ENCODE measurements around the gene TPSD1. TPM values are rescaled to one million over a fixed set of nuclear protein-coding genes. Genes with fewer than 3 reads are reported as not detected.

TPSD1 gene
- polyA plus RNA-seq, 1 of the 3 experiments (the other 2 are of a cell fraction) = not detected

DNA sequence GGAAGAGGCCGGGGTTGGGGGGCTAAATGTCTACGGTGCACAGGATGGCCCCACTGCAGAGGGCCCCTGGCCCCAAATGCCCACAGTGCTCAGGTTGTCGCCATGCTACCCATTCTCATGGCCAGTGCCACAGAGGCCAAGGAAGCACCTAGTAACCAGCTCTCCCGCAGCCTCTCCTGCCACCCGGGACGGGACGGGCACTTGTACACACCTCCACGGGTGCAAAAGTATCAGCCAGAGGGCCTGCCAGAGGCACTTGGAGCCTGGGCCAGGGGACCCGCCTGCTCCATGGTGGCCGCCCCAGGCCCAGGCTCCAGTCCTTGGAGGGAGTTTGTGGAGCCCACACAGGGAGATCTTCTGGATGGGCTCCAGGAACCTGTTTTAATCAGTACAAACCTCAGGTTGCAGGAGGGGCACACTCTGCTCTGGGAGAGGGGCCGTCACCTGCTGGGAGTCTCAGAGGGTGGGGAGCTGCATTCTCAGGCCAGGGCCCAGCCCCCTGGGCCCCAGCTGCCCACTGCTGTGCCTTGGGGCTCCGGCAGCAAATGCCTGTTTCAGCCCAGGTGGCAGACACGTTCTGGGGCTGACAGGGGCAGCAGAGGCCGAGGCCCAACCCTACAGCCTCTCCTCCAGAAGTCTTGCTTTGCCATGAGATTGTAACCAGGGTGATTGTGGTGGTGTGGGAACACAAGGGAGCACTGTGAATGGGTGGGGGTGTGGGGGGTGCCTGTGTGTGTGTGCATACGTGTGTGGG lies 7.9 kb downstream of the TPSD1 start:
- no peak for DNase-seq
- no peak overlapping the region for H3K4me2 ChIP-seq
- POLR2A ChIA-PET = no interaction called here
- no peaks in the 10 kb centered on the region for H3K79me2 ChIP-seq (ENCODE audit: insufficient read depth)
- H3K9me3 ChIP-seq = no peaks in the 10 kb centered on the region
- H3K4me3 ChIP-seq (ENCODE audit: low read depth in 2 of 2, low read length in 1 of 2) = no peak overlapping the region
- no peak overlapping the region for H2AFZ ChIP-seq (ENCODE audit: low read depth)
- no peaks in the 10 kb centered on the region for H3K9me2 ChIP-seq
- TF ChIP-seq, protein P1, sequence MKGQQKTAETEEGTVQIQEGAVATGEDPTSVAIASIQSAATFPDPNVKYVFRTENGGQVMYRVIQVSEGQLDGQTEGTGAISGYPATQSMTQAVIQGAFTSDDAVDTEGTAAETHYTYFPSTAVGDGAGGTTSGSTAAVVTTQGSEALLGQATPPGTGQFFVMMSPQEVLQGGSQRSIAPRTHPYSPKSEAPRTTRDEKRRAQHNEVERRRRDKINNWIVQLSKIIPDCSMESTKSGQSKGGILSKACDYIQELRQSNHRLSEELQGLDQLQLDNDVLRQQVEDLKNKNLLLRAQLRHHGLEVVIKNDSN (IDR thresholded peaks at IDR 0.05; ENCODE audit: borderline replicate concordance, low read depth) = no peak
- TF ChIP-seq JUND (IDR thresholded peaks at IDR 0.05) = no peak
- TF ChIP-seq TAF1 (IDR thresholded peaks at IDR 0.05; ENCODE audit: borderline replicate concordance, low read depth, low read length) = no peak
- TF ChIP-seq, protein P2, sequence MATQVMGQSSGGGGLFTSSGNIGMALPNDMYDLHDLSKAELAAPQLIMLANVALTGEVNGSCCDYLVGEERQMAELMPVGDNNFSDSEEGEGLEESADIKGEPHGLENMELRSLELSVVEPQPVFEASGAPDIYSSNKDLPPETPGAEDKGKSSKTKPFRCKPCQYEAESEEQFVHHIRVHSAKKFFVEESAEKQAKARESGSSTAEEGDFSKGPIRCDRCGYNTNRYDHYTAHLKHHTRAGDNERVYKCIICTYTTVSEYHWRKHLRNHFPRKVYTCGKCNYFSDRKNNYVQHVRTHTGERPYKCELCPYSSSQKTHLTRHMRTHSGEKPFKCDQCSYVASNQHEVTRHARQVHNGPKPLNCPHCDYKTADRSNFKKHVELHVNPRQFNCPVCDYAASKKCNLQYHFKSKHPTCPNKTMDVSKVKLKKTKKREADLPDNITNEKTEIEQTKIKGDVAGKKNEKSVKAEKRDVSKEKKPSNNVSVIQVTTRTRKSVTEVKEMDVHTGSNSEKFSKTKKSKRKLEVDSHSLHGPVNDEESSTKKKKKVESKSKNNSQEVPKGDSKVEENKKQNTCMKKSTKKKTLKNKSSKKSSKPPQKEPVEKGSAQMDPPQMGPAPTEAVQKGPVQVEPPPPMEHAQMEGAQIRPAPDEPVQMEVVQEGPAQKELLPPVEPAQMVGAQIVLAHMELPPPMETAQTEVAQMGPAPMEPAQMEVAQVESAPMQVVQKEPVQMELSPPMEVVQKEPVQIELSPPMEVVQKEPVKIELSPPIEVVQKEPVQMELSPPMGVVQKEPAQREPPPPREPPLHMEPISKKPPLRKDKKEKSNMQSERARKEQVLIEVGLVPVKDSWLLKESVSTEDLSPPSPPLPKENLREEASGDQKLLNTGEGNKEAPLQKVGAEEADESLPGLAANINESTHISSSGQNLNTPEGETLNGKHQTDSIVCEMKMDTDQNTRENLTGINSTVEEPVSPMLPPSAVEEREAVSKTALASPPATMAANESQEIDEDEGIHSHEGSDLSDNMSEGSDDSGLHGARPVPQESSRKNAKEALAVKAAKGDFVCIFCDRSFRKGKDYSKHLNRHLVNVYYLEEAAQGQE (IDR thresholded peaks at IDR 0.05; ENCODE audit: low read depth, low read length) = no peak
- TF ChIP-seq EP300 (IDR thresholded peaks at IDR 0.05; ENCODE audit: borderline replicate concordance in 1 of 2, low read depth in 1 of 2, low read length in 1 of 2) = no peak
- 45% methylated on average over 3 of the region's 15 CpGs for WGBS (ENCODE audit: low lambda C conversion rate)
- H3K27me3 ChIP-seq (ENCODE audit: insufficient read depth) = peaks cover 60% of the 10 kb centered on the region
- no peaks in the 10 kb centered on the region for H4K20me1 ChIP-seq (ENCODE audit: insufficient read depth)
- no peaks in the 10 kb centered on the region for H3K36me3 ChIP-seq (replicated peaks in 1 of 2; ENCODE audit: control insufficient read depth in 1 of 2, insufficient read depth in 2 of 2, low read length in 1 of 2)
- no peak overlapping the region for H3K27ac ChIP-seq (ENCODE audit: low read depth in 2 of 2, low read length in 1 of 2)
- CTCF ChIA-PET = no interaction called here
- no peak overlapping the region for H3K9ac ChIP-seq
- H3K4me1 ChIP-seq (ENCODE audit: control insufficient read depth in 1 of 2, insufficient read depth in 2 of 2, low read depth in 1 of 2, low read length in 1 of 2) = peaks cover 0 to 2% of the 10 kb centered on the region in 2 experiments; a peak in 1 of 4 replicates
- H3F3A ChIP-seq (replicated peaks; ENCODE audit: insufficient read depth) = peaks cover 10% of the 10 kb centered on the region

DNA sequence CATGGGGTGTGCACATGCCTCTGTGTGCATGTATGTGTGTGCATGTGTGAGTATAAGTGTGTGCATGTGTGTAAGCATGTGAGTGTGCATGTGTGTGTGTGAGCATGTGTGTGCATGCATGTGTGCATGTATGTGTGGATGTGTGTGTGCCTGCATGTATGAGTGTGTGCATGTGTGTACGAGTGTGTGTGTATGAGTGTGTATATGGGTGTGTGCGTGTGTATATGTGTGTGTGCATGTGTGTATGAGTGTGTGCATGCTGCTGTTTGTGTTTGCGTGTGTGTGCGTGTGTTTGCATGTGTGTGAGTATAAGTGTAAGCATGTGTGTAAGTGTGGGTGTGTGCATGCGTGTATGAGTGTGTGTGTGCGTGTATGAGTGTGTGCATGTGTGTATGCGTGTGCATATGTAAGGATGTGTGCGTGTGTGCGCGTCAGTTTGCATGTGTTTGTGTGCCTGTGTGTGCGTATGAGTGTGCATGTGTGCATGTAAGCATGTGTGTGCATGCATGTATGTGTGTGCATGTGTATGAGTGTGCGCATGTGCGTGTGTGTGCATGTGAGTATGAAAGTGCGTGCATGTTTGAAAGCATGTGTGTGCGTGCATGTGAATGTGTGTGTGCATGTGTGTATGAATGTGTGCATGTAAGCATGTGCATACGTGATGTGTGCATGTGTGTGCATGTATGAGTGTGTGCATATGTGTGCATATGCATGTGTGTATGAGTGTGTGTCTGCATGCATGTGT lies 8.6 kb downstream of the TPSD1 start:
- 76% methylated on average over 16 of the region's 16 CpGs for WGBS (ENCODE audit: low lambda C conversion rate)
- H3K79me2 ChIP-seq (ENCODE audit: insufficient read depth) = no peaks in the 10 kb centered on the region
- TF ChIP-seq RXRA (IDR thresholded peaks at IDR 0.05; ENCODE audit: borderline replicate concordance, low read depth) = no peak

More for the DNA sequence above, 8.6 kb downstream of the TPSD1 start:
- Histone ChIP-seq H3K9me3 (no peaks in the 10 kb centered on the region), H3K9me2 (no peaks in the 10 kb centered on the region), H4K20me1 (ENCODE audit: insufficient read depth) (no peaks in the 10 kb centered on the region), H3F3A (replicated peaks; ENCODE audit: insufficient read depth) (peaks cover 10% of the 10 kb centered on the region), H3K4me1 (ENCODE audit: control insufficient read depth in 1 of 2, insufficient read depth in 2 of 2, low read depth in 1 of 2, low read length in 1 of 2) (no peaks in the 10 kb centered on the region), H2AFZ (ENCODE audit: low read depth) (no peak overlapping the region), H3K36me3 (replicated peaks in 1 of 2; ENCODE audit: control insufficient read depth in 1 of 2, insufficient read depth in 2 of 2, low read length in 1 of 2) (no peaks in the 10 kb centered on the region), H3K27me3 (ENCODE audit: insufficient read depth) (peaks cover 60% of the 10 kb centered on the region), H3K4me2 (no peak overlapping the region), H3K27ac (ENCODE audit: low read depth in 2 of 2, low read length in 1 of 2) (no peak overlapping the region), H3K4me3 (ENCODE audit: low read depth in 2 of 2, low read length in 1 of 2) (no peak overlapping the region), H3K9ac (no peak overlapping the region)
- CTCF ChIA-PET = no interaction called here
- POLR2A ChIA-PET = no interaction called here
- DNase-seq = no peak
